ACHN (cell line): ENCODE data around the gene PCDHGA9.
A peak's percentile ranks its signal among the peaks of the same experiment; 100 is the strongest.
"Not testable (repeated sequence)": the region's sequence is repeated elsewhere in the genome, so short reads cannot be mapped to it uniquely, and the experiment has no call there.

Experiments used
- DNase-seq: peaks from one replicate; pipeline ENCODE4 v3.0.0-alpha.2; 2015
- in situ Hi-C: cut with HindIII; loops from 2 replicates; pipeline ENCODE4 v1.10.0; 2017; ENCODE audit warnings: low sequenced_read_pairs, low pct_ligation_motif_present, low pct_unique_long_range_greater_than_20kb

Gene PCDHGA9

DNA sequence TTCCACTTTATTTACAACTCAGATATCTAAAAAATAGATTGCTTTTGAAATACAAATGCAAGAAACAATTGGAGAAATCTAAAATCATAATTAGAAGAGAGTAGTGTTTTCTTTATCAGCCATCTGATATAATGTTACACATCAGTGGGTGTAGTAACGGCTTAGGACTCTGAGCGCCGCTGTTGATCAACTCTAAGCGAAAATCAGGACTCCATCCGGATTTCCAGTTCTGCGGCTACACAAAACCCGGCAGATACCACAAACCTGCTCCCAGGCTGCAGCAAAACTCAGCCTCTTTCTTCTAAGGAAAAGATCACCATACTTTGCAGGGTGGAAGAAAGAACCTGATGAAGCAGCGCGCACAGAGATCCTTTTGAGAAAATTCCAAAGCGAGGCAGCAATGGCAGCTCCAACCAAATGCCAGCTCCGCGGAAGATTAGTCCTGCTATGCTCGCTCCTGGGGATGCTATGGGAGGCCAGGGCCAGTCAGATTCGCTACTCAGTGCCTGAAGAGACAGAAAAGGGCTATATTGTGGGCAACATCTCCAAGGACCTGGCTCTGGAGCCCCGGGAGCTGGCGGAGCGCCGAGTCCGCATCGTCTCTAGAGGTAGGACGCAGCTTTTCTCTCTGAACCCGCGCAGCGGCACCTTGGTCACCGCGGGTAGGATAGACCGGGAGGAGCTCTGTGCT is at the start of gene PCDHGA9:
TSS of gene PCDHGA9 (plus strand) at position 226 of the 691 bp plus-strand sequence. CDS start at position 401, 175 bp downstream.
- no peak for DNase-seq
- in situ Hi-C loops, result no loop called here

DNA sequence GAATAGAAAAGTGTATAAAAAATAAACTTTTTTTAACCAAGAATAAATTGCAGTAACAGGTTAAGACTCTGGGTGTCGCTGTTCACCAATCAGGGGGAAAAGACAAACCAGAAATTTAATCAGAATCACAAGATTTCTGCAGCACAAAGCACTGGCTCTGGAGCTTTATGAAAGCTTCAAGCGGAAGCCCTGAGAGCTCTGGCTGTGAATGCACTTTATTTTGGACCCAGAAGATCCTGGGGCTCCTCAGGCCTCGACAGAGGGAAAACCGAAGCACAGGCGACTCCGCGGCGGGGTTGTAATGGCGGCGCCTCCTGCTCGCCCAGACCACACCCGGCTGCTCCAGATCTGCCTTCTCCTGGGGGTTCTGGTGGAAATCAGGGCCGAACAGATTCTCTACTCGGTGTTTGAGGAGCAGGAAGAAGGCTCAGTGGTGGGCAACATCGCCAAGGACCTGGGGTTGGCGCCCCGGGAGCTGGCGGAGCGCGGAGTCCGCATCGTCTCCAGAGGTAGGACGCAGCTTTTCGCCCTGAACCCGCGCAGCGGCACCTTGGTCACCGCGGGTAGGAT is 47.6 kb upstream of the PCDHGA9 start, which contains the start of gene PCDHGA4:
TSS of gene PCDHGA4 (plus strand) at position 122 of the 570 bp plus-strand sequence. CDS start at position 209, 87 bp downstream.
- in situ Hi-C loops, result no loop called here
- peak; percentile 8 for DNase-seq

DNA sequence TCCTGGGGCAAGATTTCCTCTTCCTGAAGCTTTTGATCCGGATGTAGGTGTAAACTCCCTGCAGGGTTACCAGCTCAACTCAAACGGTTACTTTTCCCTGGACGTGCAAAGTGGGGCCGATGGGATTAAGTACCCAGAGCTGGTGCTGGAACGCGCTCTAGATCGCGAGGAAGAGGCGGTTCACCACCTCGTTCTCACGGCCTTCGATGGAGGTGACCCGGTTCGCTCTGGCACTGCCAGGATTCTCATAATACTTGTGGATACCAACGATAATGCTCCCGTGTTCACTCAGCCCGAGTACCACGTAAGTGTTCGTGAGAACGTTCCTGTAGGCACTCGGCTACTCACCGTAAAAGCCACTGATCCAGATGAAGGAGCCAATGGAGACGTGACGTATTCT is 46.9 kb upstream of the PCDHGA9 start:
- DNase-seq, result no peak
- in situ Hi-C loops, result no loop called here

DNA sequence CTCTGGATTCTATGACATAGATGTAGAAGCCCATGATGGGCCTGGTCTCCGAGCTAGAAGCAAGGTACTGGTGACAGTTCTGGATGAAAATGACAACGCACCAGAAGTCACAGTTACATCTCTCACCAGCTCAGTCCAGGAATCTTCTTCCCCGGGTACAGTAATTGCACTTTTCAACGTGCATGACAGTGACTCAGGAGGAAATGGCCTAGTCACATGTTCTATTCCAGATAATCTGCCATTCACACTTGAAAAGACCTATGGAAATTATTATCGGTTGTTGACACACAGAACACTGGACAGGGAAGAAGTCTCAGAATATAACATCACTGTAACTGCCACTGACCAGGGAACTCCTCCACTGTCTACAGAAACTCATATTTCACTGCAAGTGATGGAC is 46.4 kb upstream of the PCDHGA9 start:
- in situ Hi-C loops, result no loop called here

DNA sequence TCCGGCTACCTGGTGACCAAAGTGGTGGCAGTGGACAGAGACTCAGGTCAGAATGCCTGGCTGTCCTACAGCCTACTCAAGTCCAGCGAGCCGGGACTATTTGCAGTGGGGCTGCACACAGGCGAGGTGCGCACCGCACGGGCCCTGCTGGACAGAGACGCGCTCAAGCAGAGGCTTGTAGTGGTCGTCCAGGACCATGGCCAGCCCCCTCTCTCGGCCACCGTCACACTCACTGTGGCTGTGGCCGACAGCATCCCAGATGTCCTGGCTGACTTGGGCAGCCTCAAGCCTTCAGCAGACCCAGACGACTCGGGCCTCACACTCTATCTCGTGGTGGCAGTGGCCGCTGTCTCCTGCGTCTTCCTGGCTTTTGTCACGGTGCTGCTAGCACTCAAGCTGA is 45.6 kb upstream of the PCDHGA9 start:
- in situ Hi-C loops, result no loop called here
- DNase-seq, result no peak

More for the DNA sequence above, 46.4 kb upstream of the PCDHGA9 start:
- no peak for DNase-seq

DNA sequence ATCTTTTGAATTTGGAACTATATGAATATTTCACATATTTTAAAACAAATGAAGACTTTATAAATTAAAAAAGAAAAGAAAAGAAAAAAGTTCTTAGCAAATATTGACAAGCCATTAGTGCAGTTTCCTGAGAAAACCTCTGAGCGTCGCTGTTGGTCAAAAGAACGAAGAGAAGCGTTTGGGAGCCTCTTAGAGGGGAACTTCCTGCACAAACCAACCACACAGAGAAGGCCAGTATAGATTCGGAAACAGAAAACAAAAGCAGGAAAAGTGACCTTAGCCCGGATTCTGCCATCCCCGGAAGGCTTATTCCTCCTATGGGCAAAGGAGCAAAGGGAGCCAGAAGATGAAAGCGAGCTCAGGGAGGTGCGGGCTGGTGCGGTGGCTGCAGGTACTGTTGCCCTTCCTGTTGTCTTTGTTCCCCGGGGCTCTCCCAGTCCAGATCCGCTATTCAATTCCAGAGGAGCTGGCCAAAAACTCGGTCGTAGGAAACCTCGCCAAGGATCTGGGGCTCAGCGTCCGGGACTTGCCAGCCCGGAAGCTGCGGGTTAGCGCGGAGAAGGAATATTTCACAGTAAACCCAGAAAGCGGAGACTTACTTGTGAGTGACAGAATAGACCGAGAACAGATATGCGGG is 42.7 kb upstream of the PCDHGA9 start, which contains the start of gene PCDHGB2:
TSS of gene PCDHGB2 (plus strand) at position 205 of the 637 bp plus-strand sequence. CDS start at position 347, 142 bp downstream.
- in situ Hi-C loops, result no loop called here
- peak; percentile 3 for DNase-seq

DNA sequence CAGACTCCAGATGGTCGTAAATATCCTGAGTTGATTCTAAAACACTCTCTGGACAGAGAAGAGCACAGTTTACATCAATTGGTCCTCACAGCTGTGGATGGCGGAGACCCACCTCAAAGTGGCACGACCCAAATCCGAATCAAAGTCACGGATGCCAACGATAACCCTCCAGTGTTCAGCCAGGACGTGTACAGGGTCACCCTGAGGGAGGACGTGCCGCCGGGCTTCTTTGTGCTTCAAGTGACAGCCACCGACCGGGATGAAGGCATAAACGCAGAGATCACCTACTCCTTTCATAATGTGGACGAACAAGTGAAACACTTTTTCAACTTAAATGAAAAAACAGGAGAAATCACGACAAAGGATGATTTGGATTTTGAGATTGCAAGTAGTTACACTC is 41.9 kb upstream of the PCDHGA9 start:
- in situ Hi-C loops, result no loop called here
- no peak for DNase-seq

DNA sequence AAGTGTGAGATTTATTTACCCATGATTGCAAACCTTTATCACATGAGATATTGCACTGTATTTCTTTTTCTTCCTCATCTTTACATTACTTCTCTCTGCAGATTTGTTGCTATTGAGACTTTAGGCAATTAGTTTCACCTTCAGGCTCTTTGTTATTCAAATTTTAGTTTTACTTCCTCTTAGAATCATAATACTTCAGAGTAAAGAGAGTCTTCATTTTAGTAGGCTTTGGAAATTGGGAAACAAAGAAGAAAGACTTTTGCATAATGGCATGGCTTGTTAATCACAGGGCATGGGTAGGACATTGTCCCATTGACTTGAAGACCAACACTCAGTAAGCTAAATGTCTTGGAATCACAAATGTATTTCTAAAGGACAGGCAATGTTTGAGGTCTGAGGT is 39.9 kb upstream of the PCDHGA9 start:
- in situ Hi-C loops, result no loop called here
- DNase-seq, result no peak

DNA sequence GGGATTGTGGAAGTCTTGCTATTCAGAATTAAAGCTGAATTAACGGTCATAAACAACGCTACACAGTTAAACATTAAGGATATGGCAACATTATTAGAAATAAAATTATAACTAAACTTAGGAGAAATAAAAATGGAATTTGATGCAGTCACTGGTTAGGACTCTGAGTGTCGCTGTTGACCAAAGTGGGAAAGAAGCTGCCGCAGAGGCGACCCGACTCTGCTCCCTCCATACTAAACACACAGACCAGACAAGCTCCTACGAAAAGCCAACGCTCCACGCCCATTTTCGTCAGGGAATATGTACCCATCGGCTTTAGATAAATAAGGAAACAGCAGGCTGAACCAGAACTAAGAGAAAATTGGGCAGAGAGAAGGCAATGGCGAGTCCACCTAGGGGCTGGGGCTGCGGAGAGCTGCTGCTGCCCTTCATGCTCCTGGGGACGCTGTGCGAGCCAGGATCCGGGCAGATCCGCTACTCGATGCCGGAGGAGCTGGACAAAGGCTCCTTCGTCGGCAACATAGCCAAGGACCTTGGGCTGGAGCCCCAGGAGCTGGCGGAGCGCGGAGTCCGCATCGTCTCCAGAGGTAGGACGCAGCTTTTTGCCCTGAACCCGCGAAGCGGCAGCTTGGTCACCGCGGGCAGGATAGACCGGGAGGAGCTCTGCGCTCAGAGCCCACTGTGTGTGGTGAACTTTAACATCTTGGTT is 38.5 kb upstream of the PCDHGA9 start, which contains the start of gene PCDHGA5:
TSS of gene PCDHGA5 (plus strand) at position 211 of the 709 bp plus-strand sequence. CDS start at position 380, 169 bp downstream.
- DNase-seq, result no peak
- in situ Hi-C loops, result no loop called here

DNA sequence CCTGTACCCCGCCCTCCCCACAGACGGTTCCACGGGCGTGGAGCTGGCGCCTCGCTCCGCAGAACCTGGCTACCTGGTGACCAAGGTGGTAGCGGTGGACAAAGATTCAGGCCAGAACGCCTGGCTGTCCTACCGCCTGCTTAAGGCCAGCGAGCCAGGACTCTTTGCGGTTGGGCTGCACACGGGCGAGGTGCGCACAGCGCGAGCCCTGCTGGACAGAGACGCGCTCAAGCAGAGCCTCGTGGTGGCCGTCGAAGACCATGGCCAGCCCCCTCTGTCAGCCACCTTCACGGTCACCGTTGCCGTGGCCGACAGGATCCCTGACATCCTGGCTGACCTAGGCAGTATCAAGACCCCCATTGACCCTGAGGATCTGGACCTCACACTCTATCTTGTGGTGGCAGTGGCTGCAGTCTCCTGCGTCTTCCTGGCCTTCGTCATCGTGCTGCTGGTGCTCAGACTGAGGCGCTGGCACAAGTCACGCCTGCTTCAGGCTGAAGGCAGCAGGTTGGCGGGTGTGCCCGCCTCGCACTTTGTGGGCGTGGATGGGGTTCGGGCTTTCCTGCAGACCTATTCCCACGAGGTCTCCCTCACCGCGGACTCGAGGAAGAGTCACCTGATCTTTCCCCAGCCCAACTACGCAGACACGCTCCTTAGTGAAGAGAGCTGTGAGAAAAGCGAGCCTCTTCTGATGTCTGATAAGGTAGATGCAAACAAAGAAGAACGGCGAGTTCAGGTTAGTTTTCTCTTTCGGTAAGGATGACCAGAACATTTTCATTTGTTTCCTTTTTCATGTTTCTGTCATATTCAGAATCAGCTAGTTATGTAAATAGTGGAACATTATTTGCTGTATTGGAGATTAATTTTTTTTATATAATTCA is 36.3 kb upstream of the PCDHGA9 start:
- in situ Hi-C loops, result no loop called here
- no peak for DNase-seq

DNA sequence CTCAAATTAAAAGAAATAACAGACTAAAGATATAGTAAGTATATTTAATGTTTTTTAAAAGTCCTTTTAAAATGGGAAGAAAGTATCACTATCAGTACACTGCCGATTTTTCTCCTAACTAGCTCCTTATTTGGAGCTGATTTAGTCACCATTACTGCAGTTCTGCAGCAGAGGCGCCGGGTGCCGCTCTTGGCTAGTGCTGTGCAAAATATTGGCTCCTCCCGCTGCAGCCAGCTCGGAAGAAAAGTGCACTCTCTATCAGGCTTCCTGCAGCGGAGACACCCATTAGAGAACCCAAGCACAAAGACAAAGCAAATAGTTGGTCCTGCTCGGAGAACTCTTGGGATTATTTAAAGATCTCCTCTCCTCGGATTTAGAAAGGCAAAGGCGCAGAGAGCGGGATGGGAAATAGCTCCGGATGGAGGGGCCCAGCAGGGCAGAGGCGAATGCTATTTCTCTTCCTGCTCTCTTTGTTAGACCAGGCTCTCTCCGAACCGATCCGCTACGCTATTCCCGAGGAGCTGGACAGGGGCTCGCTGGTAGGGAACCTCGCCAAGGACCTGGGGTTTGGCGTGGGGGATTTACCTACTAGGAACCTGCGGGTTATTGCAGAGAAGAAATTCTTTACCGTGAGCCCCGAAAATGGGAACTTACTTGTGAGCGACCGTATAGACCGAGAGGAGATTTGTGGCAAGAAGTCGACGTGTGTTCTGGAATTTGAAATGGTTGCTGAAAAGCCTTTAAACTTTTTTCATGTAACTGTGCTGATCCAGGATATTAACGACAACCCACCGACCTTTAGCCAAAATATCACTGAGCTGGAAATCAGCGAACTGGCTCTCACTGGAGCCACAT is 32.4 kb upstream of the PCDHGA9 start, which contains the start of gene PCDHGB3:
TSS of gene PCDHGB3 (plus strand) at position 249 of the 855 bp plus-strand sequence. CDS start at position 402, 153 bp downstream.
- peak; percentile 19 for DNase-seq
- in situ Hi-C loops, result no loop called here

DNA sequence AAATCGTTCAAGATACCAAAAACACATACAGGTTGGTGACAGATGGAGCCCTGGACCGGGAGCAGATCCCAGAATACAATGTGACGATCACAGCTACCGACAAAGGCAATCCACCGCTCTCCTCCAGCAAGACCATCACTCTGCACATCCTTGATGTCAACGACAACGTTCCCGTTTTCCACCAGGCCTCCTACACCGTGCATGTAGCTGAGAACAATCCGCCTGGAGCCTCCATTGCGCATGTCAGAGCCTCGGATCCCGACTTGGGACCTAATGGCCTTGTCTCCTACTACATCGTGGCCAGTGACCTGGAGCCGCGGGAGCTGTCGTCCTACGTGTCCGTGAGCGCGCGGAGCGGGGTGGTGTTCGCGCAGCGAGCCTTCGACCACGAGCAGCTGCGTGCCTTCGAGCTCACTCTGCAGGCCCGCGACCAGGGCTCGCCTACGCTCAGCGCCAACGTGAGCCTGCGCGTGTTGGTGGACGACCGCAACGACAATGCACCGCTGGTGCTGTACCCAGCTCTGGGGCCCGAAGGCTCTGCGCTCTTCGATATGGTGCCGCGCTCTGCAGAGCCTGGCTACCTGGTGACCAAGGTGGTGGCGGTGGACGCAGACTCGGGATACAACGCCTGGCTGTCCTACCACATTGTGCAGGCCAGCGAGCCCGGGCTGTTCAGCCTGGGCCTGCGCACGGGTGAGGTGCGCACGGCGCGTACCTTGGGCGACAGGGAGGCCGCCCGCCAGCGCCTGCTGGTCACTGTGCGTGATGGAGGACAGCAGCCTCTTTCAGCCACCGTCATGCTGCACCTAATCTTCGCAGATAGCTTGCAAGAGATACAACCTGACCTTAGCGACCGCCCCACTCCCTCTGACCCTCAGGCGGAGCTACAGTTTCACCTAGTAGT is 30.8 kb upstream of the PCDHGA9 start:
- in situ Hi-C loops, result no loop called here
- no peak for DNase-seq

DNA sequence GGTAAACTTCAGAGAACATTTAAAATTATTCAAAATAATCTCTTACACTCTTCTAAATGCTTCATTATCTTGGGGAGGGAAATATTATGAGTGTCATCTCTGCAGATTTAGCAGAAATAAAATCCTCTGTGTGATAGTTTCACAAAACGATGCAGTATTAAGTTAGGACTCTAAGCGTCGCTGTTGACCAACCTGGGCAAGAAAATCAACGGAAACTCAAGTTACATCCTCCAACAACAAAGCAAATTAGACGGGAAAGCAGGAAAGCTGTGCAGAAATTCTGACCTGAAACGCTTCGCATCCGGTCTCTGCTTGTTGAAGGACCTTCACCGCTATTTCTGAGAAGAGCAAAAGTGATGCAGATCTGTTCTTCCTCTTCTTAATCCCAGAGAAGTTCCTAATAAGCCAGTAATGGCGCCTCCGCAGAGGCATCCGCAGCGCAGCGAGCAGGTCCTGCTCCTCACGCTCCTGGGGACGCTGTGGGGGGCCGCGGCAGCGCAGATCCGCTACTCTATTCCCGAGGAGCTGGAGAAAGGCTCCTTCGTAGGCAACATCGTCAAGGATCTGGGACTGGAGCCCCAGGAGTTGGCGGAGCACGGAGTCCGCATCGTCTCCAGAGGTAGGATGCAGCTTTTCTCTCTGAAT is 28.8 kb upstream of the PCDHGA9 start, which contains the start of gene PCDHGA6:
TSS of gene PCDHGA6 (plus strand) at position 219 of the 645 bp plus-strand sequence. CDS start at position 412, 193 bp downstream.
- in situ Hi-C loops, result no loop called here
- DNase-seq, result peak; percentile 40

DNA sequence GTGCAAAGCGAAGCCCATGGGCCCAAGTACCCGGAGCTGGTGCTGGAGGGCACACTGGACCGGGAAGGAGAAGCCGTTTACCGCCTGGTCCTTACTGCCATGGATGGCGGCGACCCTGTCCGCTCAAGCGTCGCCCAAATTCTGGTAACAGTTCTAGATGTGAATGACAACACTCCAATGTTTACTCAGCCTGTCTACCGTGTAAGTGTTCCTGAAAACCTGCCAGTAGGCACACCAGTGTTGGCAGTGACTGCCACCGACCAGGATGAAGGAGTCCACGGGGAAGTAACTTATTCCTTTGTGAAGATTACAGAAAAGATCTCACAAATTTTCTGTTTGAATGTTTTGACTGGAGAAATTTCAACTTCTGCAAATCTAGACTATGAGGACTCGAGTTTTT is 28.0 kb upstream of the PCDHGA9 start:
- in situ Hi-C loops, result no loop called here
- DNase-seq, result no peak

DNA sequence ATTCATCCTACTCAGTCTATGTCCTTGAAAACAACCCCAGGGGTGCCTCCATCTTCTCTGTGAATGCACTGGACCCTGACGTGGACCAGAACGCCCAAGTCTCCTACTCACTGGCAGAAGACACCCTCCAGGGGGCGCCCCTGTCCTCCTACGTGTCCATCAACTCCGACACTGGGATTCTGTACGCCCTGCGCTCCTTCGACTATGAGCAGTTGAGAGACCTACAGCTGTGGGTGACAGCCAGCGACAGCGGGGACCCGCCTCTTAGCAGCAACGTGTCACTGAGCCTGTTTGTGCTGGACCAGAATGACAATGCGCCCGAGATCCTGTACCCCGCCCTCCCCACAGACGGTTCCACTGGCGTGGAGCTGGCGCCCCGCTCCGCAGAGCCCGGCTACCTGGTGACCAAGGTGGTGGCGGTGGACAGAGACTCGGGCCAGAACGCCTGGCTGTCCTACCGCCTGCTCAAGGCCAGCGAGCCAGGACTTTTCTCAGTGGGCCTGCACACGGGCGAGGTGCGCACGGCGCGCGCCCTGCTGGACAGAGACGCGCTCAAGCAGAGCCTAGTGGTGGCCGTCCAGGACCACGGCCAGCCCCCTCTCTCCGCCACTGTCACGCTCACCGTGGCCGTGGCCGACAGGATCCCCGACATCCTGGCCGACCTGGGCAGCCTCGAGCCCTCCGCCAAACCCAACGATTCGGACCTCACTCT is 27.0 kb upstream of the PCDHGA9 start:
- DNase-seq, in situ Hi-C loops: not testable (repeated sequence)
